Measurements from ENCODE around the gene CAPN15. TPM values are rescaled to one million over a fixed set of nuclear protein-coding genes. Genes with fewer than 3 reads are reported as not detected.

Gene CAPN15
- total and polyA plus RNA-seq, 9 of the 15 experiments (the other 6 are each of a cell fraction or from before 2014, with no cell fraction given) = 0.62 to 111 (median 14.2) TPM

DNA sequence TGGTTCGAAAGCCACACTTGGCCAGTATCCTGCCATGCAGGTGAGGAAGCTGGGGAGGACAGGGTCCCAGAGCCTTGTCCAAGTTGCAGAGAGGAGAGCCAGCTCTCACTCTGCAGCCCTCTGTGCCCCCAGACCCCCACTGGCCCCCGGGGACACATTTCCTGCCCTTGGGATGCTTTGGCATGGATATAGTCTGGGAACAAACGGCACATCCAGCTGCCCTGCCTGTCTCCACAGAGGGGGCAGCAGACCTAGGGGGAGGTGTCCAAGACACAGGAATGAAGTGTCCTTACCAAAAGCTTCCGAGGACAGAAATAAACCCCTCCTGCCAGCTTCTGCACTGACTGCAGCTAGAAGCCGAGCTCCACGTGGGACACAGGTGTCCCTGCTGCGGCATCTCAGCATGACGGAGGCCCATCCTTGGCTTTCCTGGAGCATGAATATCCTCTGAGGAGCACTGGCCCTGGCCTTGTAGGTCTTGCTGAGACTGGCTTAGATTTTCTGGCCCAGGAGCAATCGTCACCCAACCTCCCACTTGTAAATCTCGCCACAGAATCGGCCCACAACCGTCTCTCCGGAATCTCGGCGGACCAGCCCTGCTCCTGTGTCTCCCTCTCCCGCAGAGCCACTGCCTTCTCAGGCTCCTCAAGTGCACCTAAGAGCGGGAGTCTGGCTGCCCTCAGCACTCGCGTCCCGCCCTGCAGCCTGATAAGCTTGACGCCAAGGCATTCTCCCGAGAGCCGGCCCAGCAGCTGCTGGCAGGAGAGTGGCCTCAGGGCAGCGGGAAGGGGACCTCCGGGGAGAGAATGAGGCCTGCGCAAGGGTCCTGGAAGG is 1.1 kb upstream of the CAPN15 start:
- FAIRE-seq = peak; percentile 75
- TSS peak; percentile 72 for BruUV-seq (replicated peaks)
- TF ChIP-seq, protein P1, sequence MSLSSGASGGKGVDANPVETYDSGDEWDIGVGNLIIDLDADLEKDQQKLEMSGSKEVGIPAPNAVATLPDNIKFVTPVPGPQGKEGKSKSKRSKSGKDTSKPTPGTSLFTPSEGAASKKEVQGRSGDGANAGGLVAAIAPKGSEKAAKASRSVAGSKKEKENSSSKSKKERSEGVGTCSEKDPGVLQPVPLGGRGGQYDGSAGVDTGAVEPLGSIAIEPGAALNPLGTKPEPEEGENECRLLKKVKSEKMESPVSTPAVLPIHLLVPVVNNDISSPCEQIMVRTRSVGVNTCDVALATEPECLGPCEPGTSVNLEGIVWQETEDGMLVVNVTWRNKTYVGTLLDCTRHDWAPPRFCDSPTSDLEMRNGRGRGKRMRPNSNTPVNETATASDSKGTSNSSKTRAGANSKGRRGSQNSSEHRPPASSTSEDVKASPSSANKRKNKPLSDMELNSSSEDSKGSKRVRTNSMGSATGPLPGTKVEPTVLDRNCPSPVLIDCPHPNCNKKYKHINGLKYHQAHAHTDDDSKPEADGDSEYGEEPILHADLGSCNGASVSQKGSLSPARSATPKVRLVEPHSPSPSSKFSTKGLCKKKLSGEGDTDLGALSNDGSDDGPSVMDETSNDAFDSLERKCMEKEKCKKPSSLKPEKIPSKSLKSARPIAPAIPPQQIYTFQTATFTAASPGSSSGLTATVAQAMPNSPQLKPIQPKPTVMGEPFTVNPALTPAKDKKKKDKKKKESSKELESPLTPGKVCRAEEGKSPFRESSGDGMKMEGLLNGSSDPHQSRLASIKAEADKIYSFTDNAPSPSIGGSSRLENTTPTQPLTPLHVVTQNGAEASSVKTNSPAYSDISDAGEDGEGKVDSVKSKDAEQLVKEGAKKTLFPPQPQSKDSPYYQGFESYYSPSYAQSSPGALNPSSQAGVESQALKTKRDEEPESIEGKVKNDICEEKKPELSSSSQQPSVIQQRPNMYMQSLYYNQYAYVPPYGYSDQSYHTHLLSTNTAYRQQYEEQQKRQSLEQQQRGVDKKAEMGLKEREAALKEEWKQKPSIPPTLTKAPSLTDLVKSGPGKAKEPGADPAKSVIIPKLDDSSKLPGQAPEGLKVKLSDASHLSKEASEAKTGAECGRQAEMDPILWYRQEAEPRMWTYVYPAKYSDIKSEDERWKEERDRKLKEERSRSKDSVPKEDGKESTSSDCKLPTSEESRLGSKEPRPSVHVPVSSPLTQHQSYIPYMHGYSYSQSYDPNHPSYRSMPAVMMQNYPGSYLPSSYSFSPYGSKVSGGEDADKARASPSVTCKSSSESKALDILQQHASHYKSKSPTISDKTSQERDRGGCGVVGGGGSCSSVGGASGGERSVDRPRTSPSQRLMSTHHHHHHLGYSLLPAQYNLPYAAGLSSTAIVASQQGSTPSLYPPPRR (CRISPR knock-in tag; IDR thresholded peaks at IDR 0.05; ENCODE audit: borderline replicate concordance) = no peak
- TF ChIP-seq GATAD2A (IDR thresholded peaks at IDR 0.05) (no peak), SRSF9 (IDR thresholded peaks at IDR 0.05; ENCODE audit: borderline replicate concordance, low read depth, low read length) (no peak), HCFC1 (IDR thresholded peaks at IDR 0.05; ENCODE audit: low read depth, low read length) (no peak), DIDO1 (tag; IDR thresholded peaks at IDR 0.05; ENCODE audit: low read depth) (no peak), SMAD2 (IDR thresholded peaks at IDR 0.05; ENCODE audit: low read depth, low read length) (no peak), SREBF1 (IDR thresholded peaks at IDR 0.05; ENCODE audit: borderline replicate concordance, low read depth, low read length) (no peak)
- TF ChIP-seq, protein P2, sequence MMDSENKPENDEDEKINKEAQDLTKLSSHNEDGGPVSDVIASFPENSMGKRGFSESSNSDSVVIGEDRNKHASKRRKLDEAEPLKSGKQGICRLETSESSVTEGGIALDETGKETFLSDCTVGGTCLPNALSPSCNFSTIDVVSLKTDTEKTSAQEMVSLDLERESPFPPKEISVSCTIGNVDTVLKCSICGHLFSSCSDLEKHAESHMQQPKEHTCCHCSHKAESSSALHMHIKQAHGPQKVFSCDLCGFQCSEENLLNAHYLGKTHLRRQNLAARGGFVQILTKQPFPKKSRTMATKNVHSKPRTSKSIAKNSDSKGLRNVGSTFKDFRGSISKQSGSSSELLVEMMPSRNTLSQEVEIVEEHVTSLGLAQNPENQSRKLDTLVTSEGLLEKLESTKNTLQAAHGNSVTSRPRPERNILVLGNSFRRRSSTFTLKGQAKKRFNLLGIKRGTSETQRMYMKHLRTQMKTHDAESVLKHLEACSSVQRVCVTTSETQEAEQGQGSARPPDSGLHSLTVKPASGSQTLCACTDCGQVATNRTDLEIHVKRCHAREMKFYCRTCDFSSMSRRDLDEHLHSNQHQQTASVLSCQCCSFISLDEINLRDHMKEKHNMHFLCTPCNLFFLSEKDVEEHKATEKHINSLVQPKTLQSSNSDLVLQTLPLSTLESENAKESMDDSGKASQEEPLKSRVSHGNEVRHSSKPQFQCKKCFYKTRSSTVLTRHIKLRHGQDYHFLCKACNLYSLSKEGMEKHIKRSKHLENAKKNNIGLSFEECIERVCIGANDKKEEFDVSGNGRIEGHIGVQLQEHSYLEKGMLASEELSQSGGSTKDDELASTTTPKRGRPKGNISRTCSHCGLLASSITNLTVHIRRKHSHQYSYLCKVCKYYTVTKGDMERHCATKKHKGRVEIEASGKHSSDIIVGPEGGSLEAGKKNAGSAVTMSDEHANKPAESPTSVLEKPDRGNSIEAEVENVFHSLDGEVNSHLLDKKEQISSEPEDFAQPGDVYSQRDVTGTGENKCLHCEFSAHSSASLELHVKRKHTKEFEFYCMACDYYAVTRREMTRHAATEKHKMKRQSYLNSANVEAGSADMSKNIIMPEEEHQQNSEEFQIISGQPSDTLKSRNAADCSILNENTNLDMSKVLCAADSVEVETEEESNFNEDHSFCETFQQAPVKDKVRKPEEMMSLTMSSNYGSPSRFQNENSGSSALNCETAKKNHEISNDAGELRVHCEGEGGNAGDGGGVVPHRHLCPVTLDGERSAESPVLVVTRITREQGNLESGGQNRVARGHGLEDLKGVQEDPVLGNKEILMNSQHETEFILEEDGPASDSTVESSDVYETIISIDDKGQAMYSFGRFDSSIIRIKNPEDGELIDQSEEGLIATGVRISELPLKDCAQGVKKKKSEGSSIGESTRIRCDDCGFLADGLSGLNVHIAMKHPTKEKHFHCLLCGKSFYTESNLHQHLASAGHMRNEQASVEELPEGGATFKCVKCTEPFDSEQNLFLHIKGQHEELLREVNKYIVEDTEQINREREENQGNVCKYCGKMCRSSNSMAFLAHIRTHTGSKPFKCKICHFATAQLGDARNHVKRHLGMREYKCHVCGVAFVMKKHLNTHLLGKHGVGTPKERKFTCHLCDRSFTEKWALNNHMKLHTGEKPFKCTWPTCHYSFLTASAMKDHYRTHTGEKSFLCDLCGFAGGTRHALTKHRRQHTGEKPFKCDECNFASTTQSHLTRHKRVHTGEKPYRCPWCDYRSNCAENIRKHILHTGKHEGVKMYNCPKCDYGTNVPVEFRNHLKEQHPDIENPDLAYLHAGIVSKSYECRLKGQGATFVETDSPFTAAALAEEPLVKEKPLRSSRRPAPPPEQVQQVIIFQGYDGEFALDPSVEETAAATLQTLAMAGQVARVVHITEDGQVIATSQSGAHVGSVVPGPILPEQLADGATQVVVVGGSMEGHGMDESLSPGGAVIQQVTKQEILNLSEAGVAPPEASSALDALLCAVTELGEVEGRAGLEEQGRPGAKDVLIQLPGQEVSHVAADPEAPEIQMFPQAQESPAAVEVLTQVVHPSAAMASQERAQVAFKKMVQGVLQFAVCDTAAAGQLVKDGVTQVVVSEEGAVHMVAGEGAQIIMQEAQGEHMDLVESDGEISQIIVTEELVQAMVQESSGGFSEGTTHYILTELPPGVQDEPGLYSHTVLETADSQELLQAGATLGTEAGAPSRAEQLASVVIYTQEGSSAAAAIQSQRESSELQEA (IDR thresholded peaks at IDR 0.05; ENCODE audit: low read depth) = no peak

More for the DNA sequence above, 1.1 kb upstream of the CAPN15 start:
- Histone ChIP-seq H3K9me1 (ENCODE audit: control insufficient read depth, insufficient read depth, low read length) (peaks cover 13% of the 10 kb centered on the region), H3K4me1 (replicated peaks in 1 of 2; ENCODE audit: control insufficient read depth in 2 of 2, insufficient read depth in 2 of 2, low read length in 2 of 2) (peaks cover 27 to 83% of the 10 kb centered on the region in 2 experiments), H3K4me2 (ENCODE audit: insufficient read depth, low read length) (peak overlapping the region; percentile 81), H3K9ac (ENCODE audit: insufficient read depth in 1 of 2, low read depth in 2 of 2, low read length in 2 of 2) (peak overlapping the region; percentile 86 to 95), H3K4me3 (peak overlapping the region; percentile 68), H3K9me3 (replicated peaks; ENCODE audit: control insufficient read depth, insufficient read depth, low read depth, low read length) (no peaks in the 10 kb centered on the region), H4K20me1 (replicated peaks; ENCODE audit: control insufficient read depth, insufficient read depth, low read length) (peaks cover 15% of the 10 kb centered on the region), H3K27ac (ENCODE audit: extremely low read depth, low read depth, low read length) (peak overlapping the region; percentile 98), H3K27me3 (ENCODE audit: control insufficient read depth in 2 of 2, insufficient read depth in 2 of 2, low read length in 2 of 2) (no peaks in the 10 kb centered on the region), H2AFZ (ENCODE audit: low read depth, low read length) (peak overlapping the region; percentile 90), H3K36me3 (ENCODE audit: control insufficient read depth, insufficient read depth, low read length) (peaks cover 27% of the 10 kb centered on the region; the same call in 2 of the 3 replicates), H3K79me2 (ENCODE audit: control insufficient read depth, insufficient read depth, low read length) (peaks cover 66% of the 10 kb centered on the region)
- in situ Hi-C loops (cut with MboI) = no loop called here
- CTCF ChIA-PET (ENCODE audit: low intra/inter-chr PET ratio) = no interaction called here
- POLR2A ChIA-PET = interaction anchor here (0.6 to 1.4 kb wide), 9 partner anchors 10 to 1175 kb away, joined by 3 to 5 read pairs (median 3); partner anchors contain the start of gene METTL26
- ATAC-seq (peak; percentile 52), DNase-seq (ENCODE audit: extremely low read depth in 1 of 4, low spot score in 3 of 4) (peak in 2 of 4 experiments; percentile 43 to 72)
- intact Hi-C loops (cut with micrococcal nuclease) = loop anchor here (5.0 kb wide), 1 partner anchor 41 kb away; the partner anchor contains the start of genes NHLRC4 and PIGQ
- WGBS (ENCODE audit: insufficient coverage, low coverage, missing lambda C conversion rate) = 5% methylated on average over 25 of the region's 26 CpGs

Measured in K562 (cell line).